H7 (cell line): ENCODE data around the gene MYB. TPM values are rescaled to one million over a fixed set of nuclear protein-coding genes. Genes with fewer than 3 reads are reported as not detected.
"Not testable (repeated sequence)": the region's sequence is repeated elsewhere in the genome, so short reads cannot be mapped to it uniquely, and the experiment has no call there.

ENCODE experiments used
- DNase-seq: peaks from one replicate; pipeline ENCODE4 v3.0.0; 2012
- H3K27me3 ChIP-seq: 2 replicates; pipeline ENCODE4 v1.6.0; 2011; ENCODE audit warnings: mild to moderate bottlenecking, low read length; ENCODE audit not compliant: control insufficient read depth, insufficient read depth
- H3K36me3 ChIP-seq: replicated peaks from 2 replicates; pipeline ENCODE4 v1.5.1; 2011; ENCODE audit warnings: low read length; ENCODE audit not compliant: control insufficient read depth, insufficient read depth
- H3K4me3 ChIP-seq: 2 replicates; pipeline ENCODE4 v1.5.1; 2011; ENCODE audit warnings: low read depth, mild to moderate bottlenecking, control low read depth, low read length, moderate library complexity; ENCODE audit not compliant: insufficient read depth
- total RNA-seq: library from RNA; depleted of rRNA; stranded (reverse); fragments of >200 nt; shearing (Covaris generic); gene quantifications from 2 replicates; pipeline ENCODE4 v1.2.3, GENCODE V29; 2014

Gene MYB
- total RNA-seq, 1 experiment from 2014 or later: 0.94 TPM

DNA sequence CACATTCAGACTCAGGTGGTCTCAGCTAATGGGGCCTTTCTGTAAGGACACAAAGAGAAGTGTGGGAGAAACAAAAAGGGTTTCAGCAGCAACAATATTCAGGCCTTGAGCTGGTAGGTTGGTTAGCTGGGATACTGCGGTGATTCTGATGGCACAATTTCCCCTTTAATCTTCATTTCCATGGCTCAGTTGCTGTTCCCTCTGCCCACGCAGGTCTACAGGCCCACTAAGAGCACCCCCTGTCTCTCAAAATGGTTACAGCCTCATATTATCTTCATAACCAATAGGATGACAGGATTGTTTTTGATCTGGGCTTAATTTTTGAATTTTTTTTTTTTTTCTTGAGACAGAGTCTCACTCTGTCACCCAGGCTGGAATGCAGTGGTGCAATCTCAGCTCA lies 48.9 kb downstream of the MYB start:
- H3K4me3 ChIP-seq: no peak overlapping the region
- no peaks in the 10 kb centered on the region for H3K27me3 ChIP-seq
- no peaks in the 10 kb centered on the region for H3K36me3 ChIP-seq
- no peak for DNase-seq

DNA sequence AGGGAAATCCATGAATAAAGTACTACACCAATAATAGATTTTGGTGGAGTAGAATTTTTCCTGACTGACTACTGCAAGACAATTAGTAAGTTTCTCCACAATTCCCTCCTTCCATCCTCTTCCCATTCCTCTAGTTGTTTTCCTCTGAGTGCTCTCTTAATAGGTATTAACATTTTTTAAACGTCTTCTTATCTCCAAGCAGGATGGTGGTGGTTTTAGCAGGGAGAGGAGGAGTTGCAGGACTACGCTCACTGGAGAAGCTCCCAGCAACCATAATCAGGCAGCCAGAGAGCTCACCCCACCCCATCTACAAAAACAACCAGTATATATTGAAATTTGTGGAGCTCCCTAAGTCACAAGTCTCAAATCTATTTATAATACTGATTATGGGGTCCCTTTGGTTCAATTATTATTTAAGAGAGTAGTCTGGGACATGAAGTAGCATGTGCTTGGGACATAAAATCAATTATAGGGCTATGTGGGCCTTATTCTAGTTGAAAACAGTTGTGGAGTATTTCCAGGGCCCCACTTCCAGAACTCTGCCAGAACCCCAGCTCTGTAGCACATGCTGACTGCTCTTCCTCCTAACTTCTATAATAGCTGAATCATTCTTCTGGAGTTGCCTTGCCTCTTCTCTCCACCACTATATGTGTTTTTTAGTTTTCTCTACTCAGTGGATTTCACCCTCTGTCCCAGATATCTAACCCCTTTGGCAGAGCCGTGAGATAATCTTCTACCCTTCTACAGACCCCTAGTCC lies 49.8 kb downstream of the MYB start:
- H3K27me3 ChIP-seq: no peaks in the 10 kb centered on the region
- DNase-seq: no peak

DNA sequence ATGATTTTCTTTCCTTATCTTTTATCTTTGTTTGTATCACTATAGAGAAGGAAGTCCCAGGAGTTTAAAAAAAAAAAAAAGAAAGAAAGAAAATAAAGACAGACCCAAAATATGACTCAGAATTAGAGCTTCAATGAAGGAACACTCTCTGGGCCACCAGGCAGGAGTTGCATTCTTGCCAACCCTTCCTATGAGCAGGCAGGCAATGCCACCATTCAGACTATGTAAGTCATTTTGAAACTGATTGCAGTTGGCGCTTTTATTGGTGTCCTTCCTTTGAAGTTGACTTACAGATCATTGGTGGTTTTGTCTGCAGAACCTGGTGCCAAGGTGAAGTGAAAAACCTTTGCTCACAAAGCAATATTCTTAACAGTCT lies 50.3 kb downstream of the MYB start:
- DNase-seq: no peak
- no peaks in the 10 kb centered on the region for H3K36me3 ChIP-seq
- no peaks in the 10 kb centered on the region for H3K27me3 ChIP-seq
- H3K4me3 ChIP-seq: no peak overlapping the region

More for the DNA sequence above, 49.8 kb downstream of the MYB start:
- no peak overlapping the region for H3K4me3 ChIP-seq
- no peaks in the 10 kb centered on the region for H3K36me3 ChIP-seq

DNA sequence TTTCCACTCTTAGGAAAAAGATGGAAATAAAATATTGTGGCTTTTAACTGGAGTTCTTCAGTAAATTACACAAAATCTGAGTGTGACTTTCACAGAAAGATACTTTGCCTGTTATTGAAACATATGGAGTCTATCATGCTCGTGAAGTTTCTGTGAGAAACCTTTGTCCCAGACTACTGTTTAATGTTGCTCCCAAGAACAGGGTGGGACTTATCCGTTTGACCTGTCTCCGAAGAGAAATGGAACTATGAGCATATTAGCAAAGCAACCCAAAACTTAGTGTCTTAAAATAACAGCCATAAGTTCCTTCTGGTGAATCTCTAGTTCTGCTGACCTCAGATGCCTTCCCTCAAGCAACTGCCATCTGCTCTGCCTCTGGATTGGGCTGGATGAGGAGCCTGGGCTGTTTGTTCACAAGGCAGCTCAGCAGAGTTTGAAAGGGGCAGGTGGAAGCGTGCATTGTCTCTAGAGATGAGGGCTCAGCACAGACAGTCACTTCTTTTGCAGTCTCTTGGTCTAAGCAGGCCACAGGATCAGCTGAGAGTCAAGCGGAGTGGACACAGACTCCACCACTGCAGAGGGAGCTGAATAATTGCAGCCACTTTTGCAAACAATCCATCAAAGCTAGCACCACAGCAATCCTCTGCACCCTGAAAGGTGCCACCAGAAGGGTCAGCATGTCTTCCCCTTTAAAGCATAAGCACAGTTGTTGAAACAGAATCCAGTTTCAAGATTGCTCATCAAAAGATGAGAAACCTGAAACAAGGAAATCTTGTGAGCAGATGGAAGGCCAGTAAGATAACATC lies 52.8 kb downstream of the MYB start:
- Histone ChIP-seq H3K4me3 (no peak overlapping the region), H3K36me3 (no peaks in the 10 kb centered on the region), H3K27me3 (no peaks in the 10 kb centered on the region)
- DNase-seq: no peak

DNA sequence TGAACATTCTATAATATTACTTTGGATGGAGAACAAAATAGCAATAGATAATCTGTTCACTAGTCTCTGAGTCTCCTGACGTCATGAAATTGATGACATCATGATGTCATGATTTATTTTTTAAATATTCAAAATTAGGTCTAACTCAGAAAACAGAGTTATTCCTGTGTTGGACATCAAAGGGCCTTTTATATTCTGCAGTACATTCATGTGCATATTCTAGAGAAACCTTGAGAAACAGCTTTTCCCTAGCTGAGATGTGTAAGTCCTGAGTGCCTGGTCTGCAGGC lies 53.3 kb downstream of the MYB start:
- DNase-seq: no peak
- Histone ChIP-seq H3K4me3 (no peak overlapping the region), H3K36me3 (no peaks in the 10 kb centered on the region), H3K27me3 (no peaks in the 10 kb centered on the region)

DNA sequence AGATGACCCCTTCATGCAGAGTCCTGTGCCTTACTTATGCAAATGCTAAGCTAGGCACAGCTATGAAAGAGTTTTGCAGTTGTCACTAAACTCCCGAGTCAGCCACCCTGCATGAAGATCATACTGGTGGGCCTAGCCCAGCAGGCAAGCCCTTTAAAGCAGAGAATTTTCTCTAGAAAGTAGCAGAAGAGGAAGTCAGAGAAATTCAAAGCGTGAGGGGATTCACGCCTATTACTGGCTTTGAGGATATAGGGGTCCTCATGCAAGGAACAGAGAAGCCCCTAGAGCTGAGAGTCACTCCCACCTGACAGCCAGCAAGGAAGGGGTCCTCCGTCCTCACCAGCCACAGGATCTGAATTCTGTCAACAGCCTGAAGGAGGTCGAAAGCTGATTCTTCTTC lies 54.6 kb downstream of the MYB start:
- H3K36me3 ChIP-seq: no peaks in the 10 kb centered on the region
- no peak overlapping the region for H3K4me3 ChIP-seq
- no peaks in the 10 kb centered on the region for H3K27me3 ChIP-seq
- DNase-seq: no peak

DNA sequence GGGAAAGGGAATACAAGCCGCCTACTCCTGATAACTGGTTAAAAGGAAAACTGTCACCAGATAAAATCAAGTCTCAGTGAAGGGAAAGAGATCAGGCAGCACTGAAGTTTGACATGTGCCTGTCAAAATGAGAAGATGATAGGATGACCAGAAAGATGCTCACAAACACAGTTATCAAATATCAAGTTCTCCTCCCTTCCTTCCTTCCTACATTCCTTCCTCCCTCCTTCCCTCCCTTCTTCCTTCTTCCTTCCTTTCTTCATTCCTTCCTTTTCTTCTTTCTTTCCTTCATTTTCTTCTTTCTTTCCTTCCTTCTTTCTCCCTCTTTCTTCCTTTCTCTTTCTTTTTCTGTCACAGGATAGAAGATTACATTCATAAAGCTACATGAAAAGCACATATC lies 55.2 kb downstream of the MYB start:
- no peak overlapping the region for H3K4me3 ChIP-seq
- DNase-seq: no peak
- H3K36me3 ChIP-seq: no peaks in the 10 kb centered on the region
- no peaks in the 10 kb centered on the region for H3K27me3 ChIP-seq

DNA sequence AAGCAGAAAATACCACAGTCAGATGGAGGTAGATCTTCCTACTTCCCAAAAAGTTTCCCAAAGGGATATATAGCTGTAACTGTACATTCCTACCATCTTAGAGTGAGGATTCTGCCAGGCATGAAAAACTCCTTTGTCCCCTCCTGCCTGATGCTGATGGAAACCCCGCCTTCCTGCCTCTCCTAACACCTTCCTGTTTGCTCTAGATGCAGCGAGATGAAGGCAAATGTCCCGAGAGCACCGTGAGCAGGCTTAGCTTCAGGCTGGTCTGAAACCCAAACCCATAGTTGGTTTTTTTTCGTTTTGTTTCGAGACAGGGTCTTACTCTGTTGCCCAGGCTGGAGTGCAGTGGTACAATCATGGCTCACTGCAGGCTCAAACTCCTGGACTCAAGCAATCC lies 55.6 kb downstream of the MYB start:
- no peak for DNase-seq
- Histone ChIP-seq H3K36me3 (no peaks in the 10 kb centered on the region), H3K27me3 (no peaks in the 10 kb centered on the region), H3K4me3 (no peak overlapping the region)

DNA sequence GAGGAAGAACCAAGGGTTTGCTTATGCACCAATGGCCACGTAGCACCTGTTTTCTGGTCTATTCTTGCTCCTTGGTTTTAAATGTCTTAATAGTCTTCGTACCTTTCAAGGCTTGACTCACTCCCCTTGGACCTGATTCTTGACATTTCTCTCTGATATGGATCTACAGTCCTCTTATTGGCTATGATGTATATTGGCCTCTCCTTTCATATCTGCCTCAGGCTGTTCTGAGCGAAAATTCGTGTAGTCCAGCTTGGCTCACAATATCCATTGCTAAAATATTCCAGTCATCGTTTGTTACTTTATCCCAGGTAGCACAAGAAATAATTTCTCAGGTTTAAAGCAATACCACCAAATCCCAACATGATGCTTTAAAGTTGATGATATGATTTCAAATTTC lies 59.6 kb downstream of the MYB start:
- Histone ChIP-seq H3K27me3 (no peaks in the 10 kb centered on the region), H3K36me3 (no peaks in the 10 kb centered on the region), H3K4me3 (no peak overlapping the region)
- DNase-seq: no peak

DNA sequence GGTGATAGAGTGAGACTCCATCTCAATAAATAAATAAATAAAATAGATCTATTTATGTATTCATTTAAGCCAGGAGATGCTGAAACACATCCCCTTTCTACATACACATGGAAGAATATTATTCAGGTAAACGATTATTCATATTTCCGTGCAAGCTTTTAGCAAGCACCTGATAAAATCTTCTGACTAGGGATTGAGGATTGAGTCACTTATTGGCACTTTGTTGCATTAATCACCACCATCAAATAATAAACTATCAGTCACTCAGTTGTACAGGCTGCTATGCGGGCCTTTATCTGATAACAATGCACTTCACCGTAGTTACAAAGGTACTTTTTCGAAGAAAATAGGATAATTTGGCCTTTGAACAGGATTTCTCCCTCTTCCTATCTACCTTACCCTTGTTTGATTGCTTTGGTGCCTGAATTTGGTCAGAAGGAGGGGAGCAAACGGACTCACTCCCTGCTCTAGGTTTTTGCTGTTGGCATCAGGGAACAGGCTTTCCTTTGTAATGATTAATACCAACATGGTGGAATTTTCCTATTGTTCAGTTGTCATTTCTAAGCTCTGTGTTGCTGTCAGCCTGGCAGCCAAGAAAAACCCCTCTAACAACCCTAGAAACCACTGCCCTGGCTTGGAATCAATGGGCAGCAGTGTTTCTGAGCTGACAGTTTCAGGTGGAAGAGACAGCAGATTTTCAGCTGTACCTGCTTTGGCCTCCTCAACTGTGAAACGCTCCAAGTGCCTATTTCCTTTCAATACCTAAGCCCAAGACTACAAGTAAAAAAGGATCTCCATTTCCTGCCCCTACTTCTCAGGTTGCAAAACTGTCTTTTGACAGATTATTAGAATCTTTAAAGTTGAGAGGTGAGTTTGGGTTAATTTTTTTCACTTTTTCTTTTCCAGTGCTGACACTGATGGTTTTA lies 63.0 kb downstream of the MYB start:
- H3K36me3 ChIP-seq: no peaks in the 10 kb centered on the region
- H3K4me3 ChIP-seq: no peak overlapping the region
- DNase-seq: no peak
- no peaks in the 10 kb centered on the region; the same call in 1 of the 2 replicates for H3K27me3 ChIP-seq

DNA sequence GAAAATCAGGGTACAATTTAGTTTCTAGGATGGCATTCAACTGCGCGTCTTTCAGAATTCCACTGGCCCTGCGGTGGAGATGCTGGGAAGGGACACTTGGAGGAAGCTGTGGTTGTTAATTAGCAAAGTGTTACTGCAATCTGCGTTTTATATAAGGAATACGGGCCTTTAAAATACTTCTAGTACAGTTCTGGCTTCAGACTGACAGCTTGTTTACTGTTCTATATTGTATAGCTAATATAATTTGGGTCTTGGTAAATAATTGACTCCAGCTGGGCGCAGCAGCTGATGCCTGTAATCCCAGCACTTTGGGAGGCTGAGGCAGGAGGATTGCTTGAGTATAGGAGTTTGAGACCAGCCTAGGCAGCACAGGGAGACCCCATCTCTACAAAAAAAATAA lies 63.7 kb downstream of the MYB start:
- DNase-seq: no peak
- Histone ChIP-seq H3K36me3 (no peaks in the 10 kb centered on the region), H3K27me3 (no peaks in the 10 kb centered on the region; the same call in 1 of the 2 replicates), H3K4me3 (no peak overlapping the region)

DNA sequence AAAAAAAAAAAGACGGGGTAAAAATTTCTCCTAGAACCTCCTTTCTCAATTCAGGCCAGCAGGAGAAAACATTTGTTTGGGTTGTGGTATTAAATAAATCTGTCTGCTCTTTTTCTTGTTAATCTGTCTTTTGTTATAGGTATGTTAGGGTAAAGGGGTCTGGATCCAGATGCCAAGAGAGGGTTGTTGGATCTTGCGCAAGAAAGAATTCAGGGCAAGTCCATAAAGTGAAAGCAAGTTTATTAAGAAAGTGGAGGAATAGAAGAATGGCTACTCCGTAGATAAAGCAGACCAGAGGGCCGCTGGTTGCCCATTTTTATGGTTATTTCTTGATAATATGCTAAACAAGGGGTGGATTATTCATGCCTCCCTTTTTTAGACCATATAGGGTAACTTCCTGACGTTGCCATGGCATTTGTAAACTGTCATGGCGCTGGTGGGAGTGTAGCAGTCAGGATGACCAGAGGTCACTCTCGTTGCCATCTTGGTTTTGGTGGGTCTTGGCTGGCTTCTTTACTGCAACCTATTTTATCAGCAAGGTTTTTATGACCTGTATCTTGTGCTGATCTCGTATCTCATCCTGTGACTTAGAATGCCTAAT lies 65.4 kb downstream of the MYB start:
- H3K4me3 ChIP-seq, H3K36me3 ChIP-seq, H3K27me3 ChIP-seq, DNase-seq: not testable (repeated sequence)

DNA sequence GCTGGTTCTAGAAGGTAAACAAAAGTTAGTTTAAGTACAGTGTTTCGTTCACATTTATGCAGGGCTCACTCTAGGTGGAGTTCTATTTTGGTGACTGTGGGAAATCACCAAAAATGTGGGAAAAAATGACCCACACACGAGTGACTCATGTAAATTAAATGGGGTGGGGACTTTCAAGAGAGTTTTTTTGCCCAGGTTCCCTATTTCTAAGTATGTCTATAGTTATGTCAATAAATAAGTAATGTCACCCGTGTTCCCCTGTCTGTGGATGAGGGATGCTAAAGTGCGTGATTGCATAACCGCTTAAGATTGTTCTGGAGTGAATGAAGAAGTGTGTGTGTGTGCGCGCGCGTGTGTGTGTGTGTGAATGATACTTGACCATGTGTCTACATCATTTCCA lies 69.1 kb downstream of the MYB start:
- Histone ChIP-seq H3K4me3 (no peak overlapping the region), H3K36me3 (no peaks in the 10 kb centered on the region), H3K27me3 (no peaks in the 10 kb centered on the region; the same call in 1 of the 2 replicates)
- no peak for DNase-seq

DNA sequence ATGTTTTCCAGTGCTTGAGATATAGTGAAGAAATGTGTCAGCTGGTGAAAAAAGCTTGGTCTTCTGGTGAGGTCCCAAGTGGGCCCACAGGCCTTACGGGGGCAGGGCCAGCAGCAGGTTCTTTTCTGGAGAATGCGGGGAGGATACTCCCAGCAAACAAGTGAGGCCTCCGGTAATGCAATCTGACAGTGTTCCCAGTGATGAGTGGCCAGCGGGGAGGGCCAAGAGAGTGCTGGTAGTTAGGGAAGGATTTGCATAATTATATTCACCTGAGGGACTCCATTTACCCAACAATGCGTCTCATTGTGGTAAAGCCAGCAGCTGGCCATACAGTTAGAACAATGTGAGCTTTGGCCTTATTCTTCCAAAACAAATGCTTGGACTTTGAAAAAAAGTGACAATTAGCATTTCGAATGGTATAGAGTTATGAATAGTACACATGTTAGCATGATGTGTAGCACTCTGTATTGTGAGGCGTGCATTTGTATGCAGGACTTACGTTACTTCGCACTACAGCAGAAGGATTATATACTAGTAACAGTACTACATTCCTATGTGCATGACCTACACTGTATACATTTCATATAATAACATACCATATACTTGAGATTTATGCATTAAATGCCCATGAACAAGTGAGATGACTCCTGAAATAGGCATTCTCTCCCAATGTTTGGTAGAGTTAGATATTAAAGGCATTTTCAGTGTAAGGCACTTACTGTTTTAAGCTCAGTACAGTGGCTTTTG lies 69.8 kb downstream of the MYB start:
- H3K36me3 ChIP-seq: no peaks in the 10 kb centered on the region
- no peaks in the 10 kb centered on the region; the same call in 1 of the 2 replicates for H3K27me3 ChIP-seq
- peak; percentile 76 for DNase-seq
- no peak overlapping the region for H3K4me3 ChIP-seq
